Gastroesophageal sphincter (tissue), 4 donors: ENCODE measurements around the gene TEX48. TPM values are rescaled to one million over a fixed set of nuclear protein-coding genes. Genes with fewer than 3 reads are reported as not detected.

Experiments
- ATAC-seq: fragments of 150-250 bp; one replicate; pipeline ENCODE4 v1.9.1; 2016; ENCODE audit warnings: mild to moderate bottlenecking, moderate library complexity
- H3K27ac ChIP-seq, 4 donors: fragments of 200-600 bp; sonication (generic) in 3 of 4; 1 replicate in 3 of 4; 2 replicates in 1 of 4; pipeline ENCODE4 v1.5.1; 2016 to 2019
- H3K27me3 ChIP-seq: fragments of 200-600 bp; sonication (generic); one replicate; pipeline ENCODE4 v1.5.1; 2019
- H3K36me3 ChIP-seq, 2 donors: fragments of 200-600 bp; sonication (generic); one replicate each; pipeline ENCODE4 v1.5.1; 2019; ENCODE audit warnings: control low read depth in 1 of 2
- H3K4me1 ChIP-seq, 3 donors: fragments of 200-600 bp; sonication (generic); 1 replicate in 2 of 3; 2 replicates in 1 of 3; pipeline ENCODE4 v1.5.1; 2016 to 2019; ENCODE audit warnings: control low read depth in 2 of 3
- H3K4me3 ChIP-seq, 2 donors: fragments of 200-600 bp; sonication (generic); one replicate each; pipeline ENCODE4 v1.5.1; 2019; ENCODE audit warnings: mild to moderate bottlenecking in 1 of 2, moderate library complexity in 1 of 2
- H3K9me3 ChIP-seq, 3 donors: fragments of 200-600 bp; sonication (generic); one replicate each; pipeline ENCODE4 v1.5.1; 2017 to 2019; ENCODE audit warnings: control low read depth in 2 of 3
- CTCF ChIP-seq, 4 experiments: fragments of 200-600 bp in 2 of 4; fragments of 450-650 bp in 2 of 4; sonication (generic) in 1 of 4; IDR thresholded peaks; one replicate each; pipeline ENCODE4 v1.5.1; 2017 to 2019; ENCODE audit warnings: antibody characterized with exemption in 4 of 4, mild to moderate bottlenecking in 2 of 4, moderate library complexity in 2 of 4
- EP300 ChIP-seq: sonication (generic); formaldehyde crosslinking; IDR thresholded peaks from one replicate; pipeline ENCODE4 v1.6.1; 2017; ENCODE audit warnings: antibody characterized with exemption, mild to moderate bottlenecking
- POLR2A ChIP-seq, 2 donors: fragments of 450-650 bp; IDR thresholded peaks; one replicate each; pipeline ENCODE4 v1.6.1; 2017; ENCODE audit warnings: antibody characterized with exemption in 2 of 2, mild to moderate bottlenecking in 2 of 2, moderate library complexity in 1 of 2
- POLR2AphosphoS5 ChIP-seq: sonication (generic); formaldehyde crosslinking; IDR thresholded peaks from one replicate; pipeline ENCODE4 v1.6.1; 2017; ENCODE audit warnings: antibody characterized with exemption
- WGBS, 2 donors: methylation state at CpG; one replicate each; pipeline ENCODE4 v1.1.5; 2018; ENCODE audit warnings: low coverage in 1 of 2; 5-methylcytosine and 5-hydroxymethylcytosine counted together
- total RNA-seq, 4 donors: library from RNA; depleted of rRNA; stranded (reverse); fragments of >200 nt; gene quantifications; one replicate each; pipeline ENCODE4 v1.1.0, GENCODE V29; 2016

Gene TEX48
- total RNA-seq, 4 donors from 2014 or later = not detected

DNA sequence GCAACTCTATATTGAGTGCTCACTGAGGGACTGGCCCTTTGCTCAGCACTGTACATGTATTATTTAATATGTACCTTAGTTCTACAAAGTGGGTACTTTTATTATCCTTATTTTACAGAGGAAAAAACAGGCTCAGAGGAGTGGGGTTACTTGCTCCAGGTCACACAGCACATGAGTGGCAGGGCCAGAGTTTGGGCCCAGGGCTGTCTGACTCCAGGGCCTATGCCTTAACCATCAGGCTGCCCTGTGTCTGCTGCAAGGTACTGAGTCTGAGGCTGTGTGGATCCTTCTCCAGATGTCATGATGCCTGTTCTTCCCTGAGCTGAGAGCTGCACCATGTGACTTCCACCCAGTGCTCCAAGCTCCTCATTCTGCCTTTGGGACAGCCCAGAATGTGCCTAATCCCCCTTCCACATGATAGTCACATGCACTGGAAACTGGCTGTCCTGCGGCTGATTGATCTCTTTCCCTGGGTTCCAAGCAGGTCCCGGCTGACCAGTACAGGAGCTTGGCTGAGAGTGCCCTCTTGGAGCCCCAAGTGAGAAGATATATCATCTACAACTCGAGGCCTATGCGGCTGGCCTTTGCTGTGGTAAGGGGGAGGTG is 55.5 kb downstream of the TEX48 start:
- WGBS, 2 donors = no CpG with 5 or more reads among the region's 4 CpGs
- Histone ChIP-seq H3K4me3 (no peak overlapping the region), H3K4me1 (peaks cover 0 to 11% (median 0%) of the 10 kb centered on the region in 3 donors), H3K27me3 (no peaks in the 10 kb centered on the region), H3K27ac (no peak overlapping the region), H3K36me3 (peaks cover 4 to 84% of the 10 kb centered on the region in 2 donors), H3K9me3 (no peaks in the 10 kb centered on the region)
- ATAC-seq = no peak
- TF ChIP-seq EP300 (no peak), POLR2AphosphoS5 (no peak), POLR2A (IDR thresholded peaks at IDR 0.05) (no peak), CTCF (IDR thresholded peaks at IDR 0.05) (no peak)

DNA sequence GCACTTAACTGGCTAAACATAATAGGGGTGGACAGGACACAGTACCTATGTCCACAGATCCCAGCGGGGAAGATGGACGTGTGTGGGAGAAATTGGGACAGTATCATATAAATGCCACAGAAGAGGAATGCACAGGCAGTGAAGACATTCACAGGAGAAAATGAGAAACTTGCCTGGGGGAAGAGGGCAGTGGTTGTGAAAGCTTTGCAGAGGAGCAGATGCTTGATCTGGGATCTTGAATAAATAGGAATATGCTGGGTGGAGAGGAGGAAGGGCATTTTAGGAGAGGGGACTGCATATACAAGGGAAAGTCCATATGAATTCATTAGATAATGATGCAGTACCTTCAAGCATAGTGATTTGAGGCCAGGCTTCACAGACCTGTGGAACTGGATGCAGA is 57.3 kb downstream of the TEX48 start:
- Histone ChIP-seq H3K36me3 (peaks cover 2 to 72% of the 10 kb centered on the region in 2 donors), H3K4me3 (no peak overlapping the region), H3K27ac (no peak overlapping the region), H3K9me3 (no peaks in the 10 kb centered on the region), H3K4me1 (peaks cover 0 to 11% (median 0%) of the 10 kb centered on the region in 3 donors), H3K27me3 (no peaks in the 10 kb centered on the region)
- no peak for ATAC-seq
- 100% methylated on average over 1 of the region's 2 CpGs; no CpG with 5 or more reads in 1 of the 2 donors for WGBS, 2 donors
- TF ChIP-seq CTCF (IDR thresholded peaks at IDR 0.05) = no peak
- TF ChIP-seq EP300 = no peak
- TF ChIP-seq POLR2AphosphoS5 = no peak
- no peak for TF ChIP-seq POLR2A (IDR thresholded peaks at IDR 0.05)

- peak; percentile 65 for ATAC-seq
- no peaks in the 10 kb centered on the region for H3K9me3 ChIP-seq
- peaks cover 0 to 13% (median 0%) of the 10 kb centered on the region in 3 donors for H3K4me1 ChIP-seq
- H3K36me3 ChIP-seq = peaks cover 0 to 69% of the 10 kb centered on the region in 2 donors
- TF ChIP-seq POLR2AphosphoS5 (no peak), EP300 (no peak), CTCF (IDR thresholded peaks at IDR 0.05) (no peak), POLR2A (IDR thresholded peaks at IDR 0.05) (no peak)
- no peak overlapping the region for H3K4me3 ChIP-seq
- H3K27me3 ChIP-seq = no peaks in the 10 kb centered on the region
- no peak overlapping the region for H3K27ac ChIP-seq
- WGBS, 2 donors = 46 to 48% methylated on average over 2 of the region's 2 CpGs
Measured at GRCh38 chr9:114621975-114622609, 59.9 kb downstream of the TEX48 start.

- 82 to 94% methylated on average over 6 to 7 of the region's 7 CpGs for WGBS, 2 donors
- ATAC-seq = no peak
- no peaks in the 10 kb centered on the region for H3K27me3 ChIP-seq
- H3K4me1 ChIP-seq = peaks cover 0 to 19% (median 0%) of the 10 kb centered on the region in 3 donors
- no peaks in the 10 kb centered on the region for H3K9me3 ChIP-seq
- peaks cover 0 to 64% of the 10 kb centered on the region in 2 donors for H3K36me3 ChIP-seq
- TF ChIP-seq POLR2A (IDR thresholded peaks at IDR 0.05) = no peak
- no peak for TF ChIP-seq POLR2AphosphoS5
- TF ChIP-seq EP300 = no peak
- no peak for TF ChIP-seq CTCF (IDR thresholded peaks at IDR 0.05)
- H3K27ac ChIP-seq = no peak overlapping the region
- H3K4me3 ChIP-seq = no peak overlapping the region
Measured at GRCh38 chr9:114621561-114621960, 60.4 kb downstream of the TEX48 start.
